PFSK-1 (cell line): ENCODE data around the gene GABRQ.

Source experiments
- SIN3A ChIP-seq: IDR thresholded peaks from 2 replicates; pipeline ENCODE4 v1.6.1; 2012; ENCODE audit warnings: mild to moderate bottlenecking, low read length, moderate library complexity, borderline replicate concordance; ENCODE audit not compliant: insufficient read depth
- TF ChIP-seq, protein P1 (sequence below), 2 experiments: IDR thresholded peaks; 2 replicates each; pipeline versions ENCODE4 v1.6.1 to v1.8.0; 2011 to 2012; ENCODE audit warnings: low read depth in 2 of 2, low read length in 2 of 2, control low read depth in 1 of 2, inconsistent platforms in 1 of 2, mild to moderate bottlenecking in 1 of 2, moderate library complexity in 1 of 2; ENCODE audit not compliant: insufficient read depth in 1 of 2

DNA sequence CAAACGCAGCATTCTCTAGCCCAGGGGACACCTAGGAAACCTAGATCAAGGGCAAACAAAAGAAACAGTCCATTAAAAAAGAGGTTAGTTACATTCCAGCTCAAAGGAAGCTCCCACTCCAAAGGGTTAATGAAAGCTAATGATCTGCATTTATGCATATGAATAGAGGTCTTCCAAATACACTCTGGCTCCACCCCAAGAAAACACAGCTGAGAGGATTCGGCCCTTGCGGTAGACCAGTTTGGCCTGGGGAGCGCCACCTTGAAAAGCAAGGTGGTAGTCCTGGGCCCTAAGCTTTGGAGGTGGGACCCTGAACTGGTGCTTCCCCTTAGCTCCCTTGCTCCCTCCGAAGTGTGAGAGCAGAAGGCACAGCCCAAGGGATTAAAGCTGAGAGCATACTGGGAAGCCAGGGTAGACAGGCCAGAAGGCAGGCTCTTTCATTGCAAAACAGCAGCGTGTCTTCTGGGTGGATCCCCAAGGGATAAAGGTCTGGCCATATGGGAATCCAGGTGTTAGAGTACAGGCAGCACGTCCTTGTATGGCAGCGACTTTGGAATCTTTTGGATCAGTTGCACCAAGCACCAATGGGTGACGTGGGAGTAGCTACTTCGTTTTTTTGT lies 3.7 kb downstream of the GABRQ start:
- TF ChIP-seq, protein P1, sequence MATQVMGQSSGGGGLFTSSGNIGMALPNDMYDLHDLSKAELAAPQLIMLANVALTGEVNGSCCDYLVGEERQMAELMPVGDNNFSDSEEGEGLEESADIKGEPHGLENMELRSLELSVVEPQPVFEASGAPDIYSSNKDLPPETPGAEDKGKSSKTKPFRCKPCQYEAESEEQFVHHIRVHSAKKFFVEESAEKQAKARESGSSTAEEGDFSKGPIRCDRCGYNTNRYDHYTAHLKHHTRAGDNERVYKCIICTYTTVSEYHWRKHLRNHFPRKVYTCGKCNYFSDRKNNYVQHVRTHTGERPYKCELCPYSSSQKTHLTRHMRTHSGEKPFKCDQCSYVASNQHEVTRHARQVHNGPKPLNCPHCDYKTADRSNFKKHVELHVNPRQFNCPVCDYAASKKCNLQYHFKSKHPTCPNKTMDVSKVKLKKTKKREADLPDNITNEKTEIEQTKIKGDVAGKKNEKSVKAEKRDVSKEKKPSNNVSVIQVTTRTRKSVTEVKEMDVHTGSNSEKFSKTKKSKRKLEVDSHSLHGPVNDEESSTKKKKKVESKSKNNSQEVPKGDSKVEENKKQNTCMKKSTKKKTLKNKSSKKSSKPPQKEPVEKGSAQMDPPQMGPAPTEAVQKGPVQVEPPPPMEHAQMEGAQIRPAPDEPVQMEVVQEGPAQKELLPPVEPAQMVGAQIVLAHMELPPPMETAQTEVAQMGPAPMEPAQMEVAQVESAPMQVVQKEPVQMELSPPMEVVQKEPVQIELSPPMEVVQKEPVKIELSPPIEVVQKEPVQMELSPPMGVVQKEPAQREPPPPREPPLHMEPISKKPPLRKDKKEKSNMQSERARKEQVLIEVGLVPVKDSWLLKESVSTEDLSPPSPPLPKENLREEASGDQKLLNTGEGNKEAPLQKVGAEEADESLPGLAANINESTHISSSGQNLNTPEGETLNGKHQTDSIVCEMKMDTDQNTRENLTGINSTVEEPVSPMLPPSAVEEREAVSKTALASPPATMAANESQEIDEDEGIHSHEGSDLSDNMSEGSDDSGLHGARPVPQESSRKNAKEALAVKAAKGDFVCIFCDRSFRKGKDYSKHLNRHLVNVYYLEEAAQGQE (IDR thresholded peaks at IDR 0.05; ENCODE audit: insufficient read depth in 1 of 2, low read depth in 2 of 2, low read length in 2 of 2): no peak
- no peak for TF ChIP-seq SIN3A
